Cerebellar cortex (tissue), 1 donor: ENCODE measurements around the gene PGAM4.
"Not testable (repeated sequence)": the region's sequence is repeated elsewhere in the genome, so short reads cannot be mapped to it uniquely, and the experiment has no call there.

Experiments used
- DNase-seq: peaks from one replicate; pipeline ENCODE4 v3.0.0-alpha.2; 2015; ENCODE audit warnings: low spot score

Gene PGAM4

DNA sequence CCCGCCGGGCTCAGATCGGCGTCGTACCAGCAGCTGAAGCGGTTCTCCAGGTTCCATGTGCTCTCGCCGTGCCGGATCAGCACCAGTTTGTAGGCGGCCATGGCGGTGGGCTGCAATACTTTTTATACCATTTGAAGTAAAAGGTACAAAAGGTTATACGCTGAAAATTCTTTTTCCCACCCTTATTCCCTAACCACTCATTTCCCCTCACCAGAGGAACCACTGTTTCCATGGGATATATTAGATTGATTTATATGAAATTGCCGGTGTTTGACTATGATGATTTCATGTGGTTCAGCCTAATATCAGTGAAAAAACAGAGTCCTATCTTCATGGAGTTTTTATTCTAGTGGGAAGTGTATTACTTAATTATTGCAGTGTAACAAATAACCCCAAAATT is at the start of gene PGAM4:
Gene PGAM4, minus strand, starts transcription at position 101 of the 400 bp plus-strand sequence. Its CDS starts 0 bp downstream, at position 101.
- no peak for DNase-seq

DNA sequence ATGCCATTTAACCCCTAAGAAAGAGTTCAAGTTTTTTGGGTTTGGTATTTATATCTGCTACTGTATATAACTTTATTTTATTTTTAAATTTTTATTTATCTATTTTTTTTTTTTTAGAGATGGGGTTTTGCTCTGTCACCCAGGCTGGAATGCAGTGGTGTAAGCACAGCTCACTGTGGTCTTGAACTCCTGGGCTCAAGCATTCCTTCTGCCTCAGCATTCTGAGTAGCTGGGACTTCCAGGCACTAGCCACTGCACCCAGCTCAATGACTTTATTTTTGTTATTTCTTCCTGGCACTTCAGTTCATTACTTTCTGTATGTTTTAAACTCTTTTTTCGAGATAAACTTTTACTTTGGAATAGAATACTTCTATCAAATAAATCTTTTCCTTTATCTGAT is 42.4 kb upstream of the PGAM4 start:
- no peak for DNase-seq

DNA sequence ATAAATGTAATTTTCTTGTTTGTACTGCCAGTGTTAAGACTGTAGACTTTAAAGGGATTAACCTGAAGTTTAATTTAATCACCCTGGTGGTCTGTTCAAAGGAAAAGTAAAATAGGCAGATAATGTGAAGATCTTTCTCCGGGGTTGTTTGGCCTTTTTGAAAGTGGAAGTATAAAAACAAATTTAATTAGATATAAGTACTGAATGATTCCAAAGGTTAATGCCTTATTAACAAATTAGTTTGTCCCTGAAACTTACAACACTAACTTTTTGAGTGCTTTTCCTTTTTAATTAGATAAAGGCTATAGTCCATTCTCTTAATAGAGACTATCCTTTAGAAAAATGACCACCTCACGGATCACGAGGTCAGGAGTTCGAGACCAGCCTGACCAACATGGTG is 10.4 kb upstream of the PGAM4 start:
- DNase-seq, result no peak

DNA sequence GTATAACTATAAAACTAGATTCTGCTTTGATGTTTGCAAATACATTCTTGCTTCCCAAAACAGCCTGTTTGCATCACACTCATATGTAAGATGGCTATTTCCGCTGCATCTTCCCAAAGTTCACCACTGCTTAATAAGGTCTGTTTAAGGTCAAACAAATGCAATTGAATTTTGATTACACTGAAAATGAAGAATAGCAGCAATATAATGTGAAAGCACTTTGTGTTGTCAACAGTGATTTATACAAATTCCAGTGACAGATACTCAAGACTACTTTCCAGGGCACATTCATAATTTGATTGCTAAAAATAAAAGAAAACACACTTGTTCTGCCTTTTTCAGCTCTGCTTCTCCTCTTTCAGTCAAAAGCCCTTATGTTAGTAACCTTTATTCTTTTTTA is 8.1 kb upstream of the PGAM4 start:
- DNase-seq, result no peak

GRCh38 chrX:77977095-77977494 is 7.7 kb upstream of the PGAM4 start:
- no peak for DNase-seq

DNA sequence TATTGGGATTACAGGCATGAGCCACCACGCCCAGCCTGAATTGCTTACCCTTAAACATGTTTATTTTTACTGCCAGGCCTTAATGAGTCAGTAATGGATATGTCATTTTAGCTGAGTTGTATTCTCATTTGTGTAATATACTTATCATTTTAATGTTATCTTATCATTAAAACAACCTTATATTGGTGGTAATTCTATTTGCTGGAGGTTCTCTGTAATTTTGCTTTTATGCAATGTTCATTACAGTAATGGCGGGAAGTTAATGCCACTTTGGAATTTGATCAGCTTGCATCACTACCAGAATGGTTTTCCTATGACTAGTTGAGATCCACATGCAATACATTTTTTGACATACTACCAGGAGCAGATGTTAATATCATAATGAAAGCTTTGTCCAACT is 6.3 kb upstream of the PGAM4 start:
- no peak for DNase-seq

DNA sequence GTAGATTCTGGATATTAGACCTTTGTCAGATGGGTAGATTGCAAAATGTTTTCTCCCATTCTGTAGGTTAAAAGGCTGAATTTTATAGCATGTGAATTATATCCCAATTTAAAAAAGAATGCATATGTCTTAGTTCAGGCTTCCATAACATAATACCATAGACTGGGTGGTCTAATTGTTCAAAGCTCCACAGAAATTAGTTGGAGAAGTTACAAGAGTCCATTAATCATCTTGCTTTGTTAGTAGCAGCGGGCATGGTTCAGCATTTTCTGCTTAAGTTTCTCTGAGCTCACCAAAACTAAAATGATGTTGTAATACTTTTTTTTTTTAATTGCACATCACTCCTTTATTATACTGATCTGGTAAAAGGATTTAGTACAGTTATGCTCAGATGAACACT is 1.8 kb downstream of the PGAM4 start:
- no peak for DNase-seq

DNA sequence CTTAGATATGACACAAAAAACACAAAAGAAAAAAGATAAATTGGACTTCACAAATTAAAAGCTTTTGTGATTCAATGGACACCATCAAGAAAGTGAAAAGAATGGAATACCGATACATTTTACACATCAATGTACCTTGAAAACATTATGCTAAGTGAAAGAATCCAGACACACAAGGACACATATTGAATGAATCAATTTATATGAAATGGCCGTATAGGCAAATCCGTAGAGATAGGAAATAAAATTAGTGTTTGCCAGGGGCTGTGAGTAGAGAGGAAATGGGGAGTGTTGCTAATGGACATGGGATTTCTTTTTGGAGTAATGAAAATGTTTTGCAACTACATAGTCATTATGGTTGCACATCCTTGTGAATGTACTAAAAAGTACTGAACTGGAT is 3.1 kb downstream of the PGAM4 start:
- DNase-seq, result no peak

DNA sequence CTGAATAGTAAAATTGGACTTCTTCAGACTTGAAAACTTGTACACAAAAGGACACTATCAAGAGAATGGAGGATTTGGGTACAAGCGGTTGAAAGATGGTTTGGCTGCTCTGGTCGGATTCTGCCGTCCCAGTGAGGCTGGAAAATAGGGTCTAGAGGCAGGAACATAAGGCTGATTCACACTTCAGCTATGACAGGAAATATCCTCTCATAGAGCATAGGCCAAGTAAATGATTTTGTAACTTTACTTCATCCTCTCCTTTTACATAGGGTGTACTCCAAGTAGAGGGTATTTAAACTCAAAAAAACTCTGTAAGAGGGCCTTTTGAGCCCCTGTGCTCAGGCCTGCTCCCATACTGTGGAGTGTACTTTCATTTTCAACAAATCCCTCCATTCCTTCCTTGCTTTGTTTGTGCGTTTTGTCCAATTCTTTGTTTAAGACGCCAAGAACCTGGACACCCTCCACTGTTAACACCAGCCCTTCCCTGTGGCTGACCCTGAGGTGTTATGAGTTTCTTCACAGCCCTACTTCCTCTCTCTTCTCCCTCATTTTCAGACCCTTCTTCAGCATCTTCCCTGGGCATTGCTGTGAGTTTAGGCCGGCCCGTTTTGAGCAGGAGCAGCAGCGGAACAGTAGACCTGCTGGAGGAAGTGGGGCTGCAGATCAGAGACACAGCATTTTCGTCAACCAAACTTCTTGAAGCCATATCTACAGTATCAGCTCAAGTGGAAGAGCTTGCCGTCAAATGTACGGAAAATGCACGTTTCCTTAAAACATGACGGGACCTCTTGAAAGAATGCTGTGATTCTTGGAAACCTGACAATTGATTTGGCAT is 7.2 kb downstream of the PGAM4 start:
- no peak for DNase-seq

GRCh38 chrX:77961063-77961462 is 8.4 kb downstream of the PGAM4 start:
- no peak for DNase-seq

GRCh38 chrX:77960567-77960966 is 8.9 kb downstream of the PGAM4 start:
- DNase-seq, result no peak

DNA sequence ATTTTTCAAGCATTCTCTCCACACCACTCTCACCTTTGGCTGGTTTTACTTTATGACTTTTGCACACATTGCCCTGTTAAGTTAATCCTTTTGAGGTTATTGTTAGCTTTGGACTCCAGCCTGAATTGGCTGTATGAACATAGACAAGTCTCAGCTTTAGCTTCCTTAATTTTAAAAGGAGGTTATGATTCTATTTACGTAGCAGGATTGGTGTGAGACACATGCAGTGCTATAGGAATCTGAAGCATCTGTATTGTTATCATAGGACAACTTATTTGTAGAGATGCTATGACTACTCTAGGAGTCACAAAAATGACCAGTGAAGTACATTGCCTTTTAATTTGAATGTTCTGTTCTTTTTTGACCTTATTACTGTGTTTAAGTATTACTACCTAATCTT is 15.7 kb downstream of the PGAM4 start:
- no peak for DNase-seq

DNA sequence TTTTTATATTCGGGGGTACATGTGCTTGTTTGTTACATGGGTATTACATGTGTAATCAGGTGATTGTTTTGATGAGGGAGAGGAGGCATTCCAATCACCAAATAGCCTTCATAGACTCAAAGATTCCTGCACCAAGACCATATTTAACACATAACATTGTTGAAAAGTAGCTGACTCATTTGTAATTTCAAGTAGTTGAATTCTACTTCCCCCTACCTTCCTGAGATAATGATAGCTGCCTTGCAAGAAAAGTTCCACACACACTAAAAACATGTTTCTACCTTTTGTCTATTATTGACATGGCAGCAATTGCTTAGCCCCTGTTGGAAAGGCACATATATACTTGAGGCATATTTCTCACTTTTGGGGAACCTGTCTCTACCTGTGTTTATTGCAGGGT is 16.1 kb downstream of the PGAM4 start:
- DNase-seq, result no peak

- no peak for DNase-seq
Observed at GRCh38 chrX:77952173-77952572, 17.3 kb downstream of the PGAM4 start.

DNA sequence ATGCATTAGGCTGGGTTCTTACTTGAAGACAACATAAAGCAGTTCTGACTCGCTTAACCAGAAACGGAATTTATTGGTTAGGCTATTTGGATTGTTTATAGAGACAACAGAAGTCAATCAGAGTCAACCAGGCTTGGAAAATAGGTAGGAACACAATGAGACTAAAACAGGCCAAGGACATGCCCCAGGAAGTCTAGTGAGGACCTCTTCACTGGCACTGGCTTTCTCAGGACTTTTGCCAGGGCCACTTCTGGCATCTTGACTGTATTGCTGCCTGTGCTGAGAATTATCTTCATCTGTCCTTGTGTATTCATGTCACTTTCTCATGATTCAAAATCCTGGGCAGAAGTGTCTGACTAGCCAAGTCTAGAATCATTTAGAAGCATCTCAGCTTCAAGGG is 19.6 kb downstream of the PGAM4 start:
- DNase-seq, result peak; percentile 0

- DNase-seq, result no peak
Observed at GRCh38 chrX:77946571-77946970, 22.9 kb downstream of the PGAM4 start.

GRCh38 chrX:77945910-77946545 is 23.4 kb downstream of the PGAM4 start:
- DNase-seq, result no peak

GRCh38 chrX:77945031-77945430 is 24.4 kb downstream of the PGAM4 start:
- not testable (repeated sequence) for DNase-seq

DNA sequence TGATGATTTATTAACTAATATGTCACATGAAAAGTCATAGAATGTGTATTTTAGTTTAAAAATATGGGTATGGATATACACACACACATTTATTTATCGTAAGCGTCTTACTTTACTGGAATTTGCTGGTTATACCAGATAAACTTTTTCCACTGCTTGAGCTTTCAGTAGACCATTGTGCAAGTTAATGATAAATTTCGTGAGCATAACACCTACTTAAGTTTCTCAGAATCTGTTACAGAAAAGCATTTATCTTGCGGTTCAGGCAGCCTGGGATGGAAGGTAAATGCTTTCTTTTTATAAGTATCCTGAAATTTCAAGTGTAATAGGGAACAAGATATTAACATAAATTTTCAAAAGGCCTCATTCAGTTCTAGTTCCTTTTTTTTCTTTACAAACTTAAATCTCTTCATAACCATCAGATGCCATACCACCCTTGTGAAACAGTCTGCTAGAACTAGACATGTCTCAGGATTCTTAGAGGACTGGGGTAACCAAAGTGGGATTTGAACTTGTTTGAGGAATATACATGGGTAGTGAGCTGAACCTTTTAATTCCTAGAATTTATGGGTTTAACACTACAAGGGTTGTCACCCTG is 31.3 kb downstream of the PGAM4 start:
- DNase-seq, result no peak

- no peak for DNase-seq
Observed at GRCh38 chrX:77937291-77937690, 32.1 kb downstream of the PGAM4 start.

- DNase-seq, result no peak
Observed at GRCh38 chrX:77936299-77936698, 33.1 kb downstream of the PGAM4 start.

- no peak for DNase-seq
Observed at GRCh38 chrX:77935886-77936285, 33.6 kb downstream of the PGAM4 start.

DNA sequence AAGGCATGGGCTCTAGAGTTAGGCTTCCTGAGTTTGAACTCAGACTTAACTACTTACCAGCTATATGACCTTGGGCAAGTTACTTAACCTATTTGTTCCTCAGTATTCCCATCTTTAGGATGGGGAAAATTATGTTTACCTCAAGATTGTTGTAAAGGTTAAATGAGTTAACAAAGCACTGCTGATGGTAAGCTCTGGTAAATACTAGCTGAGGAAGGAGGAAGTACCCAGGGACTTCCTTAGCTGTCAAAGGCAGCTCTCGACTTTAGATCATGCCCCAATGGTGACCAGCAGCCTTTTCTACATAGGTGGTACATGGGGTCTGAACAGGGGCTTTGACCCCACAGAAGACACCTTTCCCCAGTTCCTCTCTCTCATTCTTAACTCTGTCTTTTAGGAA is 38.9 kb downstream of the PGAM4 start:
- DNase-seq, result no peak
